IMR-90 (cell line): ENCODE data around the gene LTBP2. TPM values are rescaled to one million over a fixed set of nuclear protein-coding genes. Genes with fewer than 3 reads are reported as not detected.

ENCODE experiments used
- ATAC-seq: fragments of 200-7000 bp; cut with Tn5 transposase; 2 replicates; pipeline ENCODE4 v1.9.1; 2020; ENCODE audit warnings: low read depth, mild to moderate bottlenecking, moderate library complexity
- BruUV-seq: library from RNA; stranded (reverse); fragments of 400-500 nt; replicated peaks from 2 replicates; lab custom pipeline; 2021; lab: Mats Ljungman, UMichigan
- CTCF ChIA-PET: fragments of 300-600 bp; formaldehyde crosslinking; extraction: SDS; loops from one replicate; lab custom pipeline; 2021; ENCODE audit warnings: antibody characterized with exemption; lab: Yijun Ruan, JAX
- POLR2A ChIA-PET: fragments of 300-600 bp; sonication (Branson Sonifier 250); formaldehyde crosslinking; loops from one replicate; lab custom pipeline; 2022; ENCODE audit warnings: antibody characterized with exemption; ENCODE audit not compliant: unreplicated experiment; lab: Charles Lee
- DNase-seq: peaks from one replicate; pipeline ENCODE4 v3.0.0; 2013
- H2AFZ ChIP-seq: replicated peaks from 2 replicates; pipeline ENCODE3; 2013; ENCODE audit warnings: low read length, mild to moderate bottlenecking; ENCODE audit not compliant: poor library complexity
- H2AK5ac ChIP-seq: 2 replicates; pipeline ENCODE4 v1.6.1; 2013; ENCODE audit warnings: low read depth, low read length, inconsistent platforms
- H2AK9ac ChIP-seq: replicated peaks from 2 replicates; pipeline ENCODE3; 2013; ENCODE audit warnings: mild to moderate bottlenecking, low read depth, low read length, moderate library complexity; ENCODE audit not compliant: poor library complexity
- H2BK120ac ChIP-seq: 2 replicates; pipeline ENCODE4 v1.6.1; 2013; ENCODE audit warnings: low read depth, low read length, inconsistent platforms
- H2BK15ac ChIP-seq: 3 replicates; pipeline ENCODE4 v1.6.1; 2013; ENCODE audit warnings: low read depth, low read length, inconsistent platforms
- H2BK20ac ChIP-seq: 2 replicates; pipeline ENCODE4 v1.6.1; 2013; ENCODE audit warnings: low read depth, mild to moderate bottlenecking, inconsistent platforms, low read length, moderate library complexity
- H2BK5ac ChIP-seq: 2 replicates; pipeline ENCODE4 v1.6.1; 2013; ENCODE audit warnings: mild to moderate bottlenecking, low read depth, low read length, inconsistent platforms; ENCODE audit not compliant: poor library complexity, severe bottlenecking
- H3K14ac ChIP-seq: replicated peaks from 2 replicates; pipeline ENCODE4 v1.6.1; 2013; ENCODE audit warnings: low read depth, low read length, inconsistent platforms
- H3K18ac ChIP-seq: 2 replicates; pipeline ENCODE4 v1.6.1; 2013; ENCODE audit warnings: low read depth, low read length, control low read depth
- H3K23ac ChIP-seq: 2 replicates; pipeline ENCODE4 v1.6.1; 2013; ENCODE audit warnings: low read depth, low read length, inconsistent platforms
- H3K27ac ChIP-seq: 2 replicates; pipeline ENCODE4 v1.5.1; 2013; ENCODE audit warnings: mild to moderate bottlenecking, control low read depth, low read length; ENCODE audit not compliant: insufficient read depth
- H3K27me3 ChIP-seq: 2 replicates; pipeline ENCODE4 v1.6.1; 2013; ENCODE audit warnings: low read length; ENCODE audit not compliant: control insufficient read depth, insufficient read depth
- H3K36me3 ChIP-seq: 2 replicates; pipeline ENCODE4 v1.6.1; 2013; ENCODE audit warnings: low read length, mixed read lengths; ENCODE audit not compliant: control insufficient read depth, insufficient read depth
- H3K4ac ChIP-seq: 2 replicates; pipeline ENCODE4 v1.6.1; 2013; ENCODE audit warnings: low read depth, low read length, inconsistent platforms
- H3K4me1 ChIP-seq: 2 replicates; pipeline ENCODE4 v1.6.1; 2013; ENCODE audit warnings: low read length, mixed read lengths; ENCODE audit not compliant: control insufficient read depth, insufficient read depth
- H3K4me2 ChIP-seq: 2 replicates; pipeline ENCODE4 v1.6.1; 2013; ENCODE audit warnings: low read depth, mild to moderate bottlenecking, control low read depth, low read length, moderate library complexity
- H3K4me3 ChIP-seq: 2 replicates; pipeline ENCODE4 v1.5.1; 2013; ENCODE audit warnings: low read depth, mild to moderate bottlenecking, control low read depth, low read length, moderate library complexity; ENCODE audit not compliant: insufficient read depth
- H3K56ac ChIP-seq: 2 replicates; pipeline ENCODE4 v1.6.1; 2013; ENCODE audit warnings: low read length, inconsistent platforms; ENCODE audit not compliant: insufficient read depth; ENCODE audit errors: extremely low read depth
- H3K79me1 ChIP-seq, 2 experiments: 2 replicates each; pipeline ENCODE4 v1.6.1; 2013; ENCODE audit warnings: low read length in 2 of 2, inconsistent platforms in 1 of 2, low read depth in 1 of 2
- H3K9ac ChIP-seq: 2 replicates; pipeline ENCODE4 v1.6.1; 2013; ENCODE audit warnings: low read depth, low read length, control low read depth
- H3K9me1 ChIP-seq: 2 replicates; pipeline ENCODE4 v1.6.1; 2013; ENCODE audit warnings: low read length, inconsistent platforms; ENCODE audit not compliant: insufficient read depth
- H3K9me3 ChIP-seq: 2 replicates; pipeline ENCODE4 v1.6.1; 2013; ENCODE audit warnings: low read length; ENCODE audit not compliant: control insufficient read depth, insufficient read depth
- H4K20me1 ChIP-seq: 2 replicates; pipeline ENCODE4 v1.6.1; 2013; ENCODE audit warnings: low read length, inconsistent platforms; ENCODE audit not compliant: insufficient read depth
- H4K5ac ChIP-seq: 2 replicates; pipeline ENCODE4 v1.6.1; 2013; ENCODE audit warnings: mild to moderate bottlenecking, low read depth, low read length, control low read depth
- H4K8ac ChIP-seq, 2 experiments: 2 replicates each; pipeline ENCODE4 v1.6.1; 2013; ENCODE audit warnings: low read depth in 2 of 2, low read length in 2 of 2, control low read depth in 1 of 2, inconsistent platforms in 1 of 2
- H4K91ac ChIP-seq: 2 replicates; pipeline ENCODE4 v1.6.1; 2013; ENCODE audit warnings: low read depth, low read length, inconsistent platforms; ENCODE audit not compliant: insufficient read depth
- BHLHE40 ChIP-seq: fragments of 150-350 bp; IDR thresholded peaks from 2 replicates; pipeline ENCODE4 v1.6.1; 2016; ENCODE audit warnings: mild to moderate bottlenecking, low read depth, low read length
- CEBPB ChIP-seq: IDR thresholded peaks from 2 replicates; pipeline ENCODE4 v1.6.1; 2012; ENCODE audit warnings: low read depth, low read length, improper control_type of control experiment
- FOS ChIP-seq: fragments of 150-350 bp; IDR thresholded peaks from 2 replicates; pipeline ENCODE4 v1.6.1; 2016; ENCODE audit warnings: low read depth, low read length
- MXI1 ChIP-seq: IDR thresholded peaks from 2 replicates; pipeline ENCODE4 v1.6.1; 2012; ENCODE audit warnings: low read depth, mild to moderate bottlenecking, low read length, moderate library complexity, borderline replicate concordance
- NFE2L2 ChIP-seq: fragments of 150-350 bp; IDR thresholded peaks from 2 replicates; pipeline ENCODE4 v1.6.1; 2016; ENCODE audit warnings: low read depth, mild to moderate bottlenecking, low read length
- POLR2A ChIP-seq: IDR thresholded peaks from 2 replicates; pipeline ENCODE4 v1.6.1; 2012; ENCODE audit warnings: mild to moderate bottlenecking, low read depth, low read length
- RAD21 ChIP-seq: IDR thresholded peaks from 2 replicates; pipeline ENCODE4 v1.6.1; 2012; ENCODE audit warnings: low read length, improper control_type of control experiment
- RCOR1 ChIP-seq: IDR thresholded peaks from 2 replicates; pipeline ENCODE4 v1.6.1; 2012; ENCODE audit warnings: mild to moderate bottlenecking, low read length, improper control_type of control experiment; ENCODE audit not compliant: insufficient replicate concordance
- RFX5 ChIP-seq: IDR thresholded peaks from 2 replicates; pipeline ENCODE4 v1.8.0; 2012; ENCODE audit warnings: low read depth, mild to moderate bottlenecking, low read length, moderate library complexity
- WGBS, 2 experiments: methylation state at CpG; one replicate each; pipeline versions ENCODE4 v1.1.5 to v1.1.7; 2013; ENCODE audit warnings: missing lambda C conversion rate in 2 of 2; ENCODE audit not compliant: insufficient read length in 1 of 2; ENCODE audit errors: extremely low coverage in 2 of 2; 5-methylcytosine and 5-hydroxymethylcytosine counted together
- dilution Hi-C: fragments of 300-500 bp; cut with HindIII; formaldehyde crosslinking; loops from one replicate; pipeline ENCODE4 v1.14.3; 2018; ENCODE audit warnings: low sequenced_read_pairs; ENCODE audit not compliant: unreplicated experiment
- in situ Hi-C: fragments of 300-500 bp; cut with MboI; formaldehyde crosslinking; loops from 3 replicates; pipeline ENCODE4 v1.14.3; 2019; ENCODE audit warnings: low sequenced_read_pairs, inconsistent platforms, mixed read lengths
- intact Hi-C: fragments of 100-400 bp; cut with micrococcal nuclease; formaldehyde crosslinking; loops from 2 replicates; pipeline ENCODE4 v1.10.0; 2022
- polyA plus RNA-seq, 3 experiments: library from polyadenylated mRNA; depleted of rRNA; stranded (reverse); fragments of >200 nt; gene quantifications; 2 replicates each; pipeline ENCODE4 v1.2.3, GENCODE V29; 2012; ENCODE audit warnings: low replicate concordance in 1 of 3
- total RNA-seq: library from RNA; depleted of rRNA; stranded (reverse); fragments of >200 nt; gene quantifications from 2 replicates; pipeline ENCODE4 v1.2.3, GENCODE V29; 2012
- TF ChIP-seq, protein P1 (sequence below): fragments of 150-350 bp; IDR thresholded peaks from 2 replicates; pipeline ENCODE4 v1.6.1; 2017; ENCODE audit warnings: mild to moderate bottlenecking, antibody characterized with exemption, low read length, low read depth
- TF ChIP-seq, protein P2 (sequence below): conservative IDR thresholded peaks from 2 replicates; pipeline ENCODE4 v1.5.1; 2012; ENCODE audit warnings: mild to moderate bottlenecking, low read depth, low read length, improper control_type of control experiment

Gene LTBP2
- total and polyA plus RNA-seq, 2 of the 4 experiments (the other 2 are of a cell fraction): 23.8 to 79.3 TPM

DNA sequence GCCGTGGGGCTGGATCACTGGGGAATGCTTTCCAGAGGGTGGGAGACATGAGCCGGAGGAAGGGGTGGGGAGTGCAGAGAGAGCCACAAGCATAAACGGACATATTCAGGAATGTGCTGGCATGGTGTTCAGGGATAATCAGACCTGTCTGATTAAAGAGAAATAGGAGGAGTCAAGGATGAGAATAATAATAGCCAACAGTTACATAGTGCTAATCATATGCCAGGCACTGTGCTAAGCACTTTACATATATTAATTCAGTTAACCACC is 43.7 kb downstream of the LTBP2 start:
- in situ Hi-C loops: no loop called here
- H3K9ac ChIP-seq: no peak overlapping the region
- no peak overlapping the region; the same call in 2 of the 3 replicates for H2BK15ac ChIP-seq
- ChIA-PET POLR2A (no interaction called here), CTCF (interaction anchor here (0.6 kb wide), 1 partner anchor 32 kb away, joined by 3 read pairs; no protein-coding TSS in a partner anchor)
- dilution Hi-C loops: no loop called here
- H3K4me3 ChIP-seq: no peak overlapping the region
- H2BK20ac ChIP-seq: peak overlapping the region; percentile 53; the same call in 1 of the 2 replicates
- H2BK5ac ChIP-seq: peak overlapping the region; percentile 48
- peak overlapping the region; percentile 62 for H2AK5ac ChIP-seq
- no peak overlapping the region for H3K56ac ChIP-seq
- H2AK9ac ChIP-seq: no peak overlapping the region
- no peaks in the 10 kb centered on the region for H3K27me3 ChIP-seq
- peak overlapping the region; percentile 48; the same call in 1 of the 2 replicates for H3K14ac ChIP-seq
- peak overlapping the region; percentile 89 for H3K4ac ChIP-seq
- no peaks in the 10 kb centered on the region; the same call in 1 of the 2 replicates for H4K20me1 ChIP-seq
- ATAC-seq (no peak), DNase-seq (no peak)
- H3K27ac ChIP-seq: no peak overlapping the region
- peak overlapping the region; percentile 13 for H2BK120ac ChIP-seq
- no peaks in the 10 kb centered on the region for H3K36me3 ChIP-seq
- no peak overlapping the region for H2AFZ ChIP-seq
- peaks cover 42% of the 10 kb centered on the region for H3K4me1 ChIP-seq
- H3K23ac ChIP-seq: no peak overlapping the region; the same call in 1 of the 2 replicates
- intact Hi-C loops: no loop called here
- H3K9me3 ChIP-seq: no peaks in the 10 kb centered on the region
- no peak overlapping the region for H3K4me2 ChIP-seq
- peaks cover 14 to 71% of the 10 kb centered on the region in 2 experiments for H3K79me1 ChIP-seq
- TF ChIP-seq MXI1 (no peak), POLR2A (no peak), FOS (no peak), NFE2L2 (no peak), CEBPB (no peak), RAD21 (no peak), RFX5 (no peak), RCOR1 (no peak), BHLHE40 (no peak)
- TF ChIP-seq, protein P1, sequence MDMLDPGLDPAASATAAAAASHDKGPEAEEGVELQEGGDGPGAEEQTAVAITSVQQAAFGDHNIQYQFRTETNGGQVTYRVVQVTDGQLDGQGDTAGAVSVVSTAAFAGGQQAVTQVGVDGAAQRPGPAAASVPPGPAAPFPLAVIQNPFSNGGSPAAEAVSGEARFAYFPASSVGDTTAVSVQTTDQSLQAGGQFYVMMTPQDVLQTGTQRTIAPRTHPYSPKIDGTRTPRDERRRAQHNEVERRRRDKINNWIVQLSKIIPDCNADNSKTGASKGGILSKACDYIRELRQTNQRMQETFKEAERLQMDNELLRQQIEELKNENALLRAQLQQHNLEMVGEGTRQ: no peak
- TF ChIP-seq, protein P2, sequence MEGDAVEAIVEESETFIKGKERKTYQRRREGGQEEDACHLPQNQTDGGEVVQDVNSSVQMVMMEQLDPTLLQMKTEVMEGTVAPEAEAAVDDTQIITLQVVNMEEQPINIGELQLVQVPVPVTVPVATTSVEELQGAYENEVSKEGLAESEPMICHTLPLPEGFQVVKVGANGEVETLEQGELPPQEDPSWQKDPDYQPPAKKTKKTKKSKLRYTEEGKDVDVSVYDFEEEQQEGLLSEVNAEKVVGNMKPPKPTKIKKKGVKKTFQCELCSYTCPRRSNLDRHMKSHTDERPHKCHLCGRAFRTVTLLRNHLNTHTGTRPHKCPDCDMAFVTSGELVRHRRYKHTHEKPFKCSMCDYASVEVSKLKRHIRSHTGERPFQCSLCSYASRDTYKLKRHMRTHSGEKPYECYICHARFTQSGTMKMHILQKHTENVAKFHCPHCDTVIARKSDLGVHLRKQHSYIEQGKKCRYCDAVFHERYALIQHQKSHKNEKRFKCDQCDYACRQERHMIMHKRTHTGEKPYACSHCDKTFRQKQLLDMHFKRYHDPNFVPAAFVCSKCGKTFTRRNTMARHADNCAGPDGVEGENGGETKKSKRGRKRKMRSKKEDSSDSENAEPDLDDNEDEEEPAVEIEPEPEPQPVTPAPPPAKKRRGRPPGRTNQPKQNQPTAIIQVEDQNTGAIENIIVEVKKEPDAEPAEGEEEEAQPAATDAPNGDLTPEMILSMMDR: no peak
- peak overlapping the region in 1 of 2 experiments; percentile 11; a peak in 1 of 4 replicates for H4K8ac ChIP-seq
- no peak overlapping the region for H3K18ac ChIP-seq
- H4K91ac ChIP-seq: peak overlapping the region; percentile 50; the same call in 1 of the 2 replicates
- H3K9me1 ChIP-seq: peaks cover 48% of the 10 kb centered on the region
- BruUV-seq: no TSS peak
- no peak overlapping the region for H4K5ac ChIP-seq
- no CpG with 5 or more reads among the region's 3 CpGs for WGBS, 2 experiments
